Kidney (tissue), 14 donors: ENCODE measurements around the gene SETDB2. TPM values are rescaled to one million over a fixed set of nuclear protein-coding genes. Genes with fewer than 3 reads are reported as not detected.
A peak's percentile ranks its signal among the peaks of the same experiment; 100 is the strongest.

Experiments used
- DNase-seq, 5 donors: peaks; one replicate each; pipeline ENCODE4 v3.0.0-alpha.2; 2013 to 2020
- FAIRE-seq: peaks from 2 replicates; lab custom pipeline; 2012; peaks lifted over from hg19 to GRCh38; lab: Jason Lieb, UNC
- H3K27ac ChIP-seq, 2 donors: one replicate each; pipeline ENCODE4 v1.7.0; 2013; ENCODE audit warnings: low read depth in 2 of 2, low read length in 2 of 2, inconsistent platforms in 1 of 2
- H3K27me3 ChIP-seq: one replicate; pipeline ENCODE4 v1.7.1; 2013; ENCODE audit warnings: low read length, inconsistent platforms; ENCODE audit not compliant: control insufficient read depth, insufficient read depth
- H3K36me3 ChIP-seq, 3 donors: one replicate each; pipeline versions ENCODE4 v1.7.0 to v1.7.1; 2013; ENCODE audit warnings: low read length in 3 of 3, control low read depth in 1 of 3, inconsistent platforms in 1 of 3; ENCODE audit not compliant: insufficient read depth in 3 of 3, control insufficient read depth in 2 of 3
- H3K4me1 ChIP-seq, 3 donors: one replicate each; pipeline versions ENCODE4 v1.7.0 to v1.7.1; 2013; ENCODE audit warnings: low read length in 3 of 3, inconsistent platforms in 1 of 3, low read depth in 1 of 3; ENCODE audit not compliant: control insufficient read depth in 2 of 3, insufficient read depth in 2 of 3
- H3K4me3 ChIP-seq, 3 donors: one replicate each; pipeline versions ENCODE4 v1.7.0 to v1.8.1; 2013; ENCODE audit warnings: low read length in 3 of 3, control low read depth in 1 of 3, inconsistent platforms in 1 of 3
- H3K9ac ChIP-seq, 3 donors: one replicate each; pipeline versions ENCODE4 v1.7.0 to v1.7.1; 2013; ENCODE audit warnings: low read length in 3 of 3, control low read depth in 1 of 3, inconsistent platforms in 1 of 3
- H3K9me3 ChIP-seq, 3 donors: one replicate each; pipeline versions ENCODE4 v1.7.0 to v1.7.1; 2013; ENCODE audit warnings: low read length in 3 of 3, control low read depth in 1 of 3, inconsistent platforms in 1 of 3; ENCODE audit not compliant: control insufficient read depth in 2 of 3, insufficient read depth in 1 of 3
- intact Hi-C: fragments of 100-400 bp; cut with DNase I; formaldehyde crosslinking; loops from one replicate; pipeline ENCODE4 v1.11.1; 2022
- polyA plus RNA-seq: library from polyadenylated mRNA; stranded (reverse); fragments of 350-450 nt; fragmentation: Illumina TruSeq; extraction: RNeasy Lipid Tissue Mini Kit (QIAGEN cat#74804); gene quantifications from one replicate; pipeline ENCODE4 v1.2.3, GENCODE V29; 2014; ENCODE audit warnings: low read depth, low replicate concordance; ENCODE audit not compliant: insufficient read depth
- total RNA-seq: library from RNA; stranded (reverse); fragmentation: NEBNext Ultra II Directional; extraction: Animal tissue kit (Norgen Biotek cat#: 25700); gene quantifications from one replicate; pipeline ENCODE4 v1.2.1, GENCODE V29; 2021
- TF ChIP-seq, protein P1 (sequence below): IDR thresholded peaks from 3 replicates; pipeline ENCODE4 v1.5.1; 2012; ENCODE audit warnings: mild to moderate bottlenecking, moderate library complexity, borderline replicate concordance; ENCODE audit not compliant: insufficient read depth; ENCODE audit errors: extremely low read depth
- donor health status: control.
- donor health status: control.
- donor health status: control.
- donor health status: control.
- donor health status: control.
- donor health status: DM: yes; HTN: yes; CAD: no.
- donor health status: Normal renal cell carcinoma (clear cell type).

Gene SETDB2
- total and polyA plus RNA-seq, 2 donors from 2014 or later, result 5.7 to 15.1 TPM

DNA sequence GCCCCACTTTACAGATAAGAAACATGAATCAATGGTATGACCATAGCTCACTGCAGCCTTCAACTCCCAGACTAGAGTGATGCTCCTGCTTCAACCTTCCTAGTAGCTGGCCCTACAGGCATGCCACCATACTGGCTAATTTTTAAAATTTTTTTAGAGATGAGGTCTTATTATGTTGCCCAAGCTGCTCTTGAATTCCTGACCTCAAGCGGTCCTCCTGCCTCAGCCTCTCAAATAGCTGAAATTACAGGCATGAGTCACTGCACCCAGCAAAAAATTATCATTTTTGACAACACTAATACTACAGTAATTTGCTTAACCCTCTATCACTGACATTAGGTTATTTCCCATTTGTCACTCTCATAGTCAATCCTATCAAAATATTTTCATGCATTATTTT lies 15.0 kb upstream of the SETDB2 start:
- Histone ChIP-seq H3K36me3 (no peaks in the 10 kb centered on the region), H3K4me1 (no peaks in the 10 kb centered on the region), H3K4me3 (no peak overlapping the region), H3K9me3 (no peaks in the 10 kb centered on the region), H3K27ac (no peak overlapping the region), H3K27me3 (no peaks in the 10 kb centered on the region), H3K9ac (no peak overlapping the region)
- FAIRE-seq (no peak), DNase-seq (no peak)
- TF ChIP-seq, protein P1, sequence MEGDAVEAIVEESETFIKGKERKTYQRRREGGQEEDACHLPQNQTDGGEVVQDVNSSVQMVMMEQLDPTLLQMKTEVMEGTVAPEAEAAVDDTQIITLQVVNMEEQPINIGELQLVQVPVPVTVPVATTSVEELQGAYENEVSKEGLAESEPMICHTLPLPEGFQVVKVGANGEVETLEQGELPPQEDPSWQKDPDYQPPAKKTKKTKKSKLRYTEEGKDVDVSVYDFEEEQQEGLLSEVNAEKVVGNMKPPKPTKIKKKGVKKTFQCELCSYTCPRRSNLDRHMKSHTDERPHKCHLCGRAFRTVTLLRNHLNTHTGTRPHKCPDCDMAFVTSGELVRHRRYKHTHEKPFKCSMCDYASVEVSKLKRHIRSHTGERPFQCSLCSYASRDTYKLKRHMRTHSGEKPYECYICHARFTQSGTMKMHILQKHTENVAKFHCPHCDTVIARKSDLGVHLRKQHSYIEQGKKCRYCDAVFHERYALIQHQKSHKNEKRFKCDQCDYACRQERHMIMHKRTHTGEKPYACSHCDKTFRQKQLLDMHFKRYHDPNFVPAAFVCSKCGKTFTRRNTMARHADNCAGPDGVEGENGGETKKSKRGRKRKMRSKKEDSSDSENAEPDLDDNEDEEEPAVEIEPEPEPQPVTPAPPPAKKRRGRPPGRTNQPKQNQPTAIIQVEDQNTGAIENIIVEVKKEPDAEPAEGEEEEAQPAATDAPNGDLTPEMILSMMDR, result no peak
- intact Hi-C loops, result no loop called here

DNA sequence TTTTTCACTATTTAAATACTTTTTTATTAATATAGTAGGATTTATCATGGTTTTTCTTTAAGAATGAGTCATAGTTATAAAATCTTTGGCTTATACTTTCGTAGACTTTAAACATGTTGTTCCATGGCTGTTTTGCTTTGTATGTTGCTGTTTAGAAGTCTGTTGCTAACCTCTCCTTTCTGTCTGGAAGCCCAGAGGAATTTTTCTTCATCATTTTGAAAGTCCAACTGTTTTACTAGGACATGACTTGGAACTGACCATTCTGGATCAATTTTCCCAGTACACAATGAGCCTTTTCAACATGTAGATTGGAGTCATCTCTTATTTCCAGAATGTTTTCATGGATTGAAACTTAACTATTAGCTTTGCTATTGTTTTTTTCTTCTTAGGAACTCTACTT lies 8.1 kb upstream of the SETDB2 start:
- Histone ChIP-seq H3K9me3 (no peaks in the 10 kb centered on the region), H3K4me1 (no peaks in the 10 kb centered on the region), H3K27ac (no peak overlapping the region), H3K27me3 (no peaks in the 10 kb centered on the region), H3K36me3 (no peaks in the 10 kb centered on the region), H3K9ac (no peak overlapping the region), H3K4me3 (no peak overlapping the region)
- TF ChIP-seq, protein P1, result no peak
- DNase-seq (no peak), FAIRE-seq (no peak)
- intact Hi-C loops, result loop anchor here (5.0 kb wide), 1 partner anchor 134 kb away; no protein-coding TSS in a partner anchor

DNA sequence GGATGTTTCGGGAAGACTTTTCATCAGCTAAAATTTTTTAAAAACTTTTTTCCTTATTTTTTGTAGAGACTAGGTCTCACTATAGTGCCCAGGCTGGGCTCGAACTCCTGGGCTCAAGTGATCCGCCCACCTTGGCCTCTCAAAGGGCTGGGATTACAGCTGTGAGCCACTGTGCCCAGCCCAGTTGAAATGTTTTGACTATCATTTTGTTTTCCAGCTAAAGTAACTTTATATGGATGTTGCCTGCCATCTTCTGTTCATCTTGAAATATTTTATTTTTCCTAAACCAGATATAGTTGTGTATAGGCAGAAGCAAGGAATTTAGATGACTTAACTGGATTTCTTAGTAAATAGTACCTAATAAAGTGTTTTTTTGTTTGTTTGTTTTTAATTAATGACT lies 7.2 kb upstream of the SETDB2 start:
- Histone ChIP-seq H3K4me3 (no peak overlapping the region), H3K36me3 (no peaks in the 10 kb centered on the region), H3K27ac (no peak overlapping the region), H3K4me1 (no peaks in the 10 kb centered on the region), H3K9ac (no peak overlapping the region), H3K9me3 (no peaks in the 10 kb centered on the region), H3K27me3 (no peaks in the 10 kb centered on the region)
- DNase-seq, result peak in 2 of 5 donors; percentile 27 to 64
- no peak for FAIRE-seq
- TF ChIP-seq, protein P1, result no peak
- intact Hi-C loops, result loop anchor here (5.0 kb wide), 1 partner anchor 135 kb away; no protein-coding TSS in a partner anchor

GRCh38 chr13:49437705-49438104 lies 6.4 kb upstream of the SETDB2 start:
- Histone ChIP-seq H3K4me1 (no peaks in the 10 kb centered on the region), H3K36me3 (no peaks in the 10 kb centered on the region), H3K9me3 (no peaks in the 10 kb centered on the region), H3K27me3 (no peaks in the 10 kb centered on the region), H3K4me3 (no peak overlapping the region), H3K27ac (no peak overlapping the region), H3K9ac (no peak overlapping the region)
- intact Hi-C loops, result loop anchor here (5.0 kb wide), 1 partner anchor 135 kb away; no protein-coding TSS in a partner anchor
- TF ChIP-seq, protein P1, result no peak
- DNase-seq, result no peak
- FAIRE-seq, result no peak
